ENCODE measurements around the gene GLYR1.

GRCh38 chr16:4893103-4893862, 46.2 kb upstream of the GLYR1 start:
- TF ChIP-seq, protein P1, sequence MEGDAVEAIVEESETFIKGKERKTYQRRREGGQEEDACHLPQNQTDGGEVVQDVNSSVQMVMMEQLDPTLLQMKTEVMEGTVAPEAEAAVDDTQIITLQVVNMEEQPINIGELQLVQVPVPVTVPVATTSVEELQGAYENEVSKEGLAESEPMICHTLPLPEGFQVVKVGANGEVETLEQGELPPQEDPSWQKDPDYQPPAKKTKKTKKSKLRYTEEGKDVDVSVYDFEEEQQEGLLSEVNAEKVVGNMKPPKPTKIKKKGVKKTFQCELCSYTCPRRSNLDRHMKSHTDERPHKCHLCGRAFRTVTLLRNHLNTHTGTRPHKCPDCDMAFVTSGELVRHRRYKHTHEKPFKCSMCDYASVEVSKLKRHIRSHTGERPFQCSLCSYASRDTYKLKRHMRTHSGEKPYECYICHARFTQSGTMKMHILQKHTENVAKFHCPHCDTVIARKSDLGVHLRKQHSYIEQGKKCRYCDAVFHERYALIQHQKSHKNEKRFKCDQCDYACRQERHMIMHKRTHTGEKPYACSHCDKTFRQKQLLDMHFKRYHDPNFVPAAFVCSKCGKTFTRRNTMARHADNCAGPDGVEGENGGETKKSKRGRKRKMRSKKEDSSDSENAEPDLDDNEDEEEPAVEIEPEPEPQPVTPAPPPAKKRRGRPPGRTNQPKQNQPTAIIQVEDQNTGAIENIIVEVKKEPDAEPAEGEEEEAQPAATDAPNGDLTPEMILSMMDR (tag by site-specific recombination; IDR thresholded peaks at IDR 0.05) = no peak
- TF ChIP-seq KLF1 (tag by site-specific recombination; IDR thresholded peaks at IDR 0.05) = no peak
- TF ChIP-seq, protein P2, sequence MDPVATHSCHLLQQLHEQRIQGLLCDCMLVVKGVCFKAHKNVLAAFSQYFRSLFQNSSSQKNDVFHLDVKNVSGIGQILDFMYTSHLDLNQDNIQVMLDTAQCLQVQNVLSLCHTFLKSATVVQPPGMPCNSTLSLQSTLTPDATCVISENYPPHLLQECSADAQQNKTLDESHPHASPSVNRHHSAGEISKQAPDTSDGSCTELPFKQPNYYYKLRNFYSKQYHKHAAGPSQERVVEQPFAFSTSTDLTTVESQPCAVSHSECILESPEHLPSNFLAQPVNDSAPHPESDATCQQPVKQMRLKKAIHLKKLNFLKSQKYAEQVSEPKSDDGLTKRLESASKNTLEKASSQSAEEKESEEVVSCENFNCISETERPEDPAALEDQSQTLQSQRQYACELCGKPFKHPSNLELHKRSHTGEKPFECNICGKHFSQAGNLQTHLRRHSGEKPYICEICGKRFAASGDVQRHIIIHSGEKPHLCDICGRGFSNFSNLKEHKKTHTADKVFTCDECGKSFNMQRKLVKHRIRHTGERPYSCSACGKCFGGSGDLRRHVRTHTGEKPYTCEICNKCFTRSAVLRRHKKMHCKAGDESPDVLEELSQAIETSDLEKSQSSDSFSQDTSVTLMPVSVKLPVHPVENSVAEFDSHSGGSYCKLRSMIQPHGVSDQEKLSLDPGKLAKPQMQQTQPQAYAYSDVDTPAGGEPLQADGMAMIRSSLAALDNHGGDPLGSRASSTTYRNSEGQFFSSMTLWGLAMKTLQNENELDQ (tag by site-specific recombination; IDR thresholded peaks at IDR 0.05; ENCODE audit: low read depth) = no peak
- TF ChIP-seq MYNN (tag by site-specific recombination; IDR thresholded peaks at IDR 0.05; ENCODE audit: borderline replicate concordance) = no peak
- no peak for TF ChIP-seq ZBTB7A (tag by site-specific recombination; IDR thresholded peaks at IDR 0.05; ENCODE audit: low read depth)
- TF ChIP-seq ZNF16 (tag by site-specific recombination; IDR thresholded peaks at IDR 0.05; ENCODE audit: low read depth) = no peak
- no peak for TF ChIP-seq ZNF354C (tag by site-specific recombination; IDR thresholded peaks at IDR 0.05; ENCODE audit: borderline replicate concordance, low read depth)
- TF ChIP-seq ZNF280D (tag by site-specific recombination; IDR thresholded peaks at IDR 0.05) = no peak
- no peak for TF ChIP-seq ZNF416 (tag by site-specific recombination; IDR thresholded peaks at IDR 0.05)
- no peak for TF ChIP-seq SP2 (tag by site-specific recombination; IDR thresholded peaks at IDR 0.05)
